ENCODE measurements around the gene TMEM178B. TPM values are rescaled to one million over a fixed set of nuclear protein-coding genes. Genes with fewer than 3 reads are reported as not detected.

Gene TMEM178B
- total and polyA plus RNA-seq, 2 donors (not counting 1 experiment from before 2014, with no cell fraction given) = 0.28 to 0.96 TPM

DNA sequence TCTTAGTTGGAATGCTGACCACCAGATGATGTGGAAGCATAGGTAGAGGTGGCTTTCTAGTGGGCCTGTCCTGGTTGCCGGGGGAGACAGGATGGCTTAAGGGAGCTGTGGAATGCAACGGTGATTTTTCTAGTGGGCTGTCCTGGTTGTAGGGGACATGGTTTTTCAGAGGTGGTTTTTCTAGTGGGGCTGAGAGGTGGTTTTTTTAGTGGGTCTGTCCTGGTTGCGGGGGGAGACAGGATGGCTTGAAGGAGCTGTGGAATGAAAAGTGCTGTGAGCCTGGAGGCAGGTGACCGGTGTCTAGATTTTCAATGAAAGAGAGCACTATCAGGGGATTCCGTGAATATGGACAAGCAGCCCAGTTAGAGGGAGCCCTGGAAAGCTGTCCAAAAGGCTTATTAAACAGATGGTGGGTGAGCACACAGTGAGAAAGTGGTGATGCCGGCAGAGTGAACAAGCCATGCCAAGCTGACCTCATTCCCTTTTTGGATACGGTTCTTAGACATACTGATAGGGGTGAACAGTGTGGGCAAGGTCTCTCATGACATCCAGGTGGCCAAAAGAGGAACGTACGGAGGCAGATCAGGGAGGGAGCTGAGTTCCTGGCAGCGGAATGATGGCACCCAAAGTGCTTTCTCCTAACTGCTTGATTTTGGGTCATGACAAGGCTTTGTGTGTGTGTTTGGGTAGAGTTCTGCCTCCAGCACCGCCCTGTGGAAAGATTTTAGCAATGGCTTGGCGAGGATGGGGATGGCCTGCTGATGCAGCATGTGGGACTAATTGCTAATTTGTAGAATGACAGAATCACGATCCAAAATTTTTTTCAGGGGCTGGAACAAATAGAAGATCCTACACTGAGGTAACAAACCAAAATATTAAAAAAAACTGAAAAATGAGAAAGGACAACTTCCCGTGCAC is 126.6 kb downstream of the TMEM178B start:
- Histone ChIP-seq H3K27ac (ENCODE audit: low read length in 2 of 2) (no peak overlapping the region), H3K9me3 (ENCODE audit: control extremely low read depth in 1 of 3, control insufficient read depth in 2 of 3, insufficient read depth in 1 of 3, low read length in 2 of 3) (no peaks in the 10 kb centered on the region), H2AFZ (ENCODE audit: insufficient read depth, low read depth, low read length, poor library complexity, severe bottlenecking) (no peak overlapping the region), H3K9ac (ENCODE audit: low read length) (no peak overlapping the region), H3K4me2 (replicated peaks; ENCODE audit: low read depth, low read length, poor library complexity, severe bottlenecking) (no peak overlapping the region), H3K4me3 (ENCODE audit: control extremely low read depth in 1 of 5, extremely low read depth in 1 of 5, insufficient read depth in 1 of 5, low read depth in 2 of 5, low read length in 4 of 5) (no peak overlapping the region), H3K4me1 (ENCODE audit: control insufficient read depth in 2 of 2, insufficient read depth in 2 of 2, low read length in 2 of 2) (no peaks in the 10 kb centered on the region), H3K79me2 (ENCODE audit: control insufficient read depth, insufficient read depth, low read length) (no peaks in the 10 kb centered on the region), H4K20me1 (ENCODE audit: control insufficient read depth, insufficient read depth, low read length, poor library complexity, severe bottlenecking) (no peaks in the 10 kb centered on the region), H3K27me3 (replicated peaks in 1 of 4; ENCODE audit: control extremely low read depth in 1 of 4, control insufficient read depth in 3 of 4, insufficient read depth in 4 of 4, low read length in 3 of 4) (no peaks in the 10 kb centered on the region), H3K36me3 (replicated peaks in 1 of 2; ENCODE audit: control extremely low read depth in 1 of 2, control insufficient read depth in 1 of 2, extremely low read depth in 1 of 2, insufficient read depth in 2 of 2, low read length in 1 of 2) (no peaks in the 10 kb centered on the region)
- Mint-ChIP-seq H3K4me1 (peaks cover 12% of the 10 kb centered on the region), H3K27me3 (peaks cover 13% of the 10 kb centered on the region), H3K27ac (no peak overlapping the region), H3K4me3 (no peak overlapping the region), H3K9me3 (ENCODE audit: insufficient read depth) (no peaks in the 10 kb centered on the region)
- 92% methylated on average over 12 of the region's 14 CpGs for WGBS (ENCODE audit: insufficient coverage)
- intact Hi-C loops (cut with micrococcal nuclease) = no loop called here
- POLR2A ChIA-PET = no interaction called here
- TF ChIP-seq, protein P1, sequence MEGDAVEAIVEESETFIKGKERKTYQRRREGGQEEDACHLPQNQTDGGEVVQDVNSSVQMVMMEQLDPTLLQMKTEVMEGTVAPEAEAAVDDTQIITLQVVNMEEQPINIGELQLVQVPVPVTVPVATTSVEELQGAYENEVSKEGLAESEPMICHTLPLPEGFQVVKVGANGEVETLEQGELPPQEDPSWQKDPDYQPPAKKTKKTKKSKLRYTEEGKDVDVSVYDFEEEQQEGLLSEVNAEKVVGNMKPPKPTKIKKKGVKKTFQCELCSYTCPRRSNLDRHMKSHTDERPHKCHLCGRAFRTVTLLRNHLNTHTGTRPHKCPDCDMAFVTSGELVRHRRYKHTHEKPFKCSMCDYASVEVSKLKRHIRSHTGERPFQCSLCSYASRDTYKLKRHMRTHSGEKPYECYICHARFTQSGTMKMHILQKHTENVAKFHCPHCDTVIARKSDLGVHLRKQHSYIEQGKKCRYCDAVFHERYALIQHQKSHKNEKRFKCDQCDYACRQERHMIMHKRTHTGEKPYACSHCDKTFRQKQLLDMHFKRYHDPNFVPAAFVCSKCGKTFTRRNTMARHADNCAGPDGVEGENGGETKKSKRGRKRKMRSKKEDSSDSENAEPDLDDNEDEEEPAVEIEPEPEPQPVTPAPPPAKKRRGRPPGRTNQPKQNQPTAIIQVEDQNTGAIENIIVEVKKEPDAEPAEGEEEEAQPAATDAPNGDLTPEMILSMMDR (IDR thresholded peaks at IDR 0.05) = no peak
- TF ChIP-seq EZH2 (IDR thresholded peaks at IDR 0.05; ENCODE audit: borderline replicate concordance, insufficient read depth, low read depth, low read length, poor library complexity, severe bottlenecking) = no peak
- DNase-seq = no peak
- CTCF ChIA-PET = no interaction called here
- no peak for ATAC-seq (ENCODE audit: low read depth)

DNA sequence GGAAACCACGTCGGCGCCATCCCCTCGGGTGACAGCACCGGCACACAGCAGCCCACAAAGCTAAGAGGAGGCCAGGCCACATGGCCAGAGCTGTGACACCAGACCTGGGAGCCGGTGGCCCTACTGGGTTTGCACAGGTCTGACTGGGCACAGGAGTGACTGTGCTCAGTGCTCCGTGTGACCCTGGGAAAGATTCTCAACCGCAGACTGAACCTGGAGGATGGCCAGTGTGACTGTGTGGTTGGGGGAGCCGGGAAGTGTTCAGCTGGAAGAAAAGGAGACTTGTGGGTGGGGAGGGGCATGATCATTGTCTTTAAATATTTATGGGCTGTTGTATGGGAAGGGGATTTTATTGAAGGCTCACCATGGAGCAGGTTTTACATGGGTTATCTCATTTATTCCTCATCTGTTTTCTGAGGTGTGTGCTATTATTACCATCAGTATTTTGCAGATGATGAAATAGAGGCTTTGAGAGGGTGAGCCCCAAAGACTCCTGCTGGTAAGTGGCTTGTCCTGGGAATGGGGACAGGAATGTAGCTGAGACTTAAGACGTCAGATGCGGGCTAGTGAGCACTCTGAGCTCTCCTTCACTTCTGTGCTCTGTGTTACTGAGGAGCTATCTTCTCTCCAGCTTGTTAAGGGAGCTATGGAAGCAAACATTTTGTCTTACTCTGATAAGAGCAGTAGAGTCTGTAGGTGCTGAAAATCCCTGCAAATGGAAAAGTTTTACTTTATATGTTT is 127.5 kb downstream of the TMEM178B start:
- no peak overlapping the region for H3K4me3 Mint-ChIP-seq

More for the DNA sequence above, 127.5 kb downstream of the TMEM178B start:
- H3K79me2 ChIP-seq (ENCODE audit: control insufficient read depth, insufficient read depth, low read length) = no peaks in the 10 kb centered on the region
- no peak overlapping the region for H3K4me3 ChIP-seq (ENCODE audit: control extremely low read depth in 1 of 5, extremely low read depth in 1 of 5, insufficient read depth in 1 of 5, low read depth in 2 of 5, low read length in 4 of 5)
- H3K4me1 Mint-ChIP-seq = peaks cover 4% of the 10 kb centered on the region
- WGBS (ENCODE audit: insufficient coverage) = 79% methylated on average over 11 of the region's 11 CpGs
- H3K9me3 ChIP-seq (ENCODE audit: control extremely low read depth in 1 of 3, control insufficient read depth in 2 of 3, insufficient read depth in 1 of 3, low read length in 2 of 3) = no peaks in the 10 kb centered on the region
- intact Hi-C loops (cut with micrococcal nuclease) = no loop called here
- no peak overlapping the region for H3K27ac ChIP-seq (ENCODE audit: low read length in 2 of 2)
- TF ChIP-seq, protein P1 (IDR thresholded peaks at IDR 0.05) = no peak
- TF ChIP-seq EZH2 (IDR thresholded peaks at IDR 0.05; ENCODE audit: borderline replicate concordance, insufficient read depth, low read depth, low read length, poor library complexity, severe bottlenecking) = no peak
- no peak overlapping the region for H2AFZ ChIP-seq (ENCODE audit: insufficient read depth, low read depth, low read length, poor library complexity, severe bottlenecking)
- POLR2A ChIA-PET = no interaction called here
- no peaks in the 10 kb centered on the region for H3K4me1 ChIP-seq (ENCODE audit: control insufficient read depth in 2 of 2, insufficient read depth in 2 of 2, low read length in 2 of 2)
- no peaks in the 10 kb centered on the region for H4K20me1 ChIP-seq (ENCODE audit: control insufficient read depth, insufficient read depth, low read length, poor library complexity, severe bottlenecking)
- H3K27ac Mint-ChIP-seq = no peak overlapping the region
- no peaks in the 10 kb centered on the region for H3K9me3 Mint-ChIP-seq (ENCODE audit: insufficient read depth)
- ATAC-seq (ENCODE audit: low read depth) (no peak), DNase-seq (no peak)
- peaks cover 13% of the 10 kb centered on the region for H3K27me3 Mint-ChIP-seq
- no peak overlapping the region for H3K4me2 ChIP-seq (replicated peaks; ENCODE audit: low read depth, low read length, poor library complexity, severe bottlenecking)
- H3K27me3 ChIP-seq (replicated peaks in 1 of 4; ENCODE audit: control extremely low read depth in 1 of 4, control insufficient read depth in 3 of 4, insufficient read depth in 4 of 4, low read length in 3 of 4) = no peaks in the 10 kb centered on the region
- no peaks in the 10 kb centered on the region for H3K36me3 ChIP-seq (replicated peaks in 1 of 2; ENCODE audit: control extremely low read depth in 1 of 2, control insufficient read depth in 1 of 2, extremely low read depth in 1 of 2, insufficient read depth in 2 of 2, low read length in 1 of 2)
- no peak overlapping the region for H3K9ac ChIP-seq (ENCODE audit: low read length)
- CTCF ChIA-PET = no interaction called here

Measured in B cell (primary cell).